Testis (tissue), 5 donors: ENCODE data around the gene TYW1B. TPM values are rescaled to one million over a fixed set of nuclear protein-coding genes. Genes with fewer than 3 reads are reported as not detected.
"Not testable (repeated sequence)": the region's sequence is repeated elsewhere in the genome, so short reads cannot be mapped to it uniquely, and the experiment has no call there.

Source experiments
- DNase-seq: peaks from one replicate; pipeline ENCODE4 v3.0.0-alpha.2; 2019
- H3K27ac ChIP-seq, 2 donors: fragments of 200-600 bp; sonication (generic); one replicate each; pipeline ENCODE4 v1.5.1; 2019
- H3K27me3 ChIP-seq: fragments of 200-600 bp; sonication (generic); one replicate; pipeline ENCODE4 v1.5.1; 2019
- H3K36me3 ChIP-seq: fragments of 200-600 bp; sonication (generic); one replicate; pipeline ENCODE4 v1.5.1; 2017; ENCODE audit warnings: low read depth; ENCODE audit errors: missing control alignments
- H3K4me1 ChIP-seq: fragments of 200-600 bp; sonication (generic); one replicate; pipeline ENCODE4 v1.5.1; 2019
- H3K4me3 ChIP-seq, 2 donors: fragments of 200-600 bp; sonication (generic); one replicate each; pipeline ENCODE4 v1.5.1; 2017 to 2019
- H3K9me3 ChIP-seq: fragments of 200-600 bp; sonication (generic); one replicate; pipeline ENCODE4 v1.5.1; 2017
- WGBS, 2 donors: methylation state at CpG; one replicate each; pipeline ENCODE4 v1.1.5; 2018; 5-methylcytosine and 5-hydroxymethylcytosine counted together
- intact Hi-C: fragments of 100-400 bp; cut with DNase I; formaldehyde crosslinking; loops from one replicate; pipeline ENCODE4 v1.15.1; 2023; ENCODE audit warnings: low total_unique reads
- long read RNA-seq, 2 donors: transcript quantifications; one replicate each; lab custom pipeline, GENCODE V29; 2026
- polyA plus RNA-seq: library from polyadenylated mRNA; stranded (reverse); fragments of 350-450 nt; fragmentation: Illumina TruSeq; extraction: RNeasy Lipid Tissue Mini Kit (QIAGEN cat#74804); gene quantifications from one replicate; pipeline ENCODE4 v1.2.3, GENCODE V29; 2014; ENCODE audit warnings: low read depth, low replicate concordance; ENCODE audit not compliant: insufficient read depth
- total RNA-seq, 2 donors: library from RNA; depleted of rRNA; stranded (reverse); fragments of >200 nt; gene quantifications; one replicate each; pipeline ENCODE4 v1.2.3, GENCODE V29; 2016
- TF ChIP-seq, protein P1 (sequence below), 3 experiments: fragments of 450-650 bp in 2 of 3; fragments of 200-600 bp in 1 of 3; sonication (generic) in 1 of 3; IDR thresholded peaks; one replicate each; pipeline ENCODE4 v1.5.1; 2016 to 2019; ENCODE audit warnings: antibody characterized with exemption in 3 of 3, mild to moderate bottlenecking in 2 of 3, moderate library complexity in 1 of 3

Gene TYW1B
- 10 to 100 TPM in 1 of 2 donors, 1 to 10 TPM in 1; 8.9 to 11.3 TPM for total RNA-seq
- polyA plus RNA-seq = 10.5 TPM
- long read RNA-seq, donor 1 = 0 reads
- long read RNA-seq, donor 2 = 0 reads

DNA sequence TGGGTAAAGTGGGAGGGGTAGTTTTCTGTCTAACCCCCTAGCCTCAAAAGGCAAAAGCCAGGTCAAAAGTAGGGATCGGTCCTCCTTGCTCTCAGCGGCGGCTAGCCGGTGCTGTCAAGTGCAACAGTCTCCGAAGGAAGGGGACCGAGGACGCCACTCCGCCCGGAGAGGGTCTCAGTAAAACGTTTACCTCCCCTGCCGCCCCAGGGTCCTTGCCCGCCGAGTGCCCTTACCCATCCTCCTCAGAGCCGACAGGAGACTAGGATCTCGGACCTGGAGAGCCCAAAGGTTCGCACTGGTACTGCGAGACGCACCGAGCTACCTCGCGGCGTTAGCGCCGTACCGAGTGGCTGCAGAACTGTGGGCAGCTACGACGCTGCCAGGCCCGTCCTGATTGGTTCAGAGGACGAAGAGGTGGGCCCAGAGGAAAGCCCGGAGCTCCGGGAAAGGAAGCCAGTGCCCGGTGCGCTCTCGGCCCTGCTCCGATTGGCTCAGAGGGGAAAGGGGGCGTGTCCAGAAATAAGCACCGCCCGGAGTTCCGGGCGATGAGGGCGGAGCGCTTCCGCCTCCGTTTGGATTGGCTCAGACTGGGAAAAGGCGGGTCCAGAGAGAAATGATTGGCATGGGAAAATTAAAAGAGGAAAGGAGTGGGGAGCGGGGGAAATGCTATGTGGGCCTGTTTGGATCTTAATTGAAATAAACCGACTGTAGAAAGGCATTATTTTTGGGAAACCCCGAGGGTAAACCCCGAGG is at the start of gene TYW1B:
Gene TYW1B, minus strand, starts transcription at position 362 of the 753 bp plus-strand sequence. Its CDS starts 125 bp downstream, at position 237.
- TF ChIP-seq, protein P1, sequence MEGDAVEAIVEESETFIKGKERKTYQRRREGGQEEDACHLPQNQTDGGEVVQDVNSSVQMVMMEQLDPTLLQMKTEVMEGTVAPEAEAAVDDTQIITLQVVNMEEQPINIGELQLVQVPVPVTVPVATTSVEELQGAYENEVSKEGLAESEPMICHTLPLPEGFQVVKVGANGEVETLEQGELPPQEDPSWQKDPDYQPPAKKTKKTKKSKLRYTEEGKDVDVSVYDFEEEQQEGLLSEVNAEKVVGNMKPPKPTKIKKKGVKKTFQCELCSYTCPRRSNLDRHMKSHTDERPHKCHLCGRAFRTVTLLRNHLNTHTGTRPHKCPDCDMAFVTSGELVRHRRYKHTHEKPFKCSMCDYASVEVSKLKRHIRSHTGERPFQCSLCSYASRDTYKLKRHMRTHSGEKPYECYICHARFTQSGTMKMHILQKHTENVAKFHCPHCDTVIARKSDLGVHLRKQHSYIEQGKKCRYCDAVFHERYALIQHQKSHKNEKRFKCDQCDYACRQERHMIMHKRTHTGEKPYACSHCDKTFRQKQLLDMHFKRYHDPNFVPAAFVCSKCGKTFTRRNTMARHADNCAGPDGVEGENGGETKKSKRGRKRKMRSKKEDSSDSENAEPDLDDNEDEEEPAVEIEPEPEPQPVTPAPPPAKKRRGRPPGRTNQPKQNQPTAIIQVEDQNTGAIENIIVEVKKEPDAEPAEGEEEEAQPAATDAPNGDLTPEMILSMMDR (IDR thresholded peaks at IDR 0.05) = peak in 1 of 3 experiments; percentile 27
- intact Hi-C loops, H3K27me3 ChIP-seq, H3K36me3 ChIP-seq, H3K9me3 ChIP-seq: not testable (repeated sequence)
- WGBS, 2 donors = 0% methylated on average over 27 to 49 of the region's 49 CpGs
- peaks cover 11% of the 10 kb centered on the region for H3K4me1 ChIP-seq
- peak within 1 kb of the TSS; percentile 82 to 85 for H3K27ac ChIP-seq
- H3K4me3 ChIP-seq = peak within 1 kb of the TSS; percentile 68 to 92
- DNase-seq = peak; percentile 99

DNA sequence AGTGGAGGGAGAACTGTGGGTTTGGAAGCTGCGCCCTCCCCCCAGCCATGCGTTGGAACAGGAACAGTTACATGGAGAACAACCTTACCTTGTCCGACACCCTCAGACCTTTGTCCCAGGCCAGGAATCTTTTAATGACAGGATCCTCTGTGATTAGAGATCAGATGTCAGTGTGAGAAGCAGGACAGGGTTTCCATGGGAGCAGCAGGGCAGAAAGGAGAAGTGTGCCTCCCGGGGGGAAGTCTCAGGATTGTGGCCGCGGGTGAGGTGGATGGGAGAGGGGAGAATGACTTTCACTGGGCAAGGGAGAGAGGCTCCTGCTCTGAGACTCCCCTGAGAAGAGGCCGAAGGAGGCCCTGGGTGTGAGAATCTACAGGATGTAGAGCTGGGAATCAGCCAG is 39.6 kb upstream of the TYW1B start:
- H3K4me1 ChIP-seq, DNase-seq, intact Hi-C loops, H3K36me3 ChIP-seq, H3K27me3 ChIP-seq, H3K27ac ChIP-seq, H3K4me3 ChIP-seq, H3K9me3 ChIP-seq: not testable (repeated sequence)
- 61 to 70% methylated on average over 4 to 6 of the region's 7 CpGs for WGBS, 2 donors

DNA sequence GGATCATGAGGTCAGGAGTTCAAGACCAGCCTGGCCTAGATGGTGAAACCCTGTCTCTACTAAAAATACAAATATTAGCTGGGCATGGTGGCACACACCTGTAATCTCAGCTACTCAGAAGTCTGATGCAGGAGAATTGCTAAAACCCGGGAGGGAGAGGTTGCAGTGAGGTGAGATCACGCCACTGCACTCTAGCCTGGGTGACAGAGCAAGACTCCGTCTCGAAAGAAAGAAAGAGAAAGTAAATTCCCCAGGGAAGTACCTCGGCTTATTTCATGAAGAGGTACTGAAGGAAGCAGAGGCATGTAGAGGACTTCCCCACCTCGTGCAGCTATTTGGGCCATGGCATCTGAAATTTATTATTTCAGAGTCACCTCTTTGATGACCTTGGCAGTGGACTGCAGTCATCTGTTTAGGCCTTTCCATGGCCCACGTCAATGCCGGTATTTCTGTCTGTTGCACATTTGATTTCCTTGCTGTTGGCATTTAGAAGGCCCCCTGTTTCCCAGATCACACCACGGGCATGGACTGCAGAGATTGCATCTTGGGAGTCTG is 30.9 kb upstream of the TYW1B start:
- H3K27ac ChIP-seq, H3K36me3 ChIP-seq, H3K27me3 ChIP-seq, H3K9me3 ChIP-seq, H3K4me3 ChIP-seq, DNase-seq, H3K4me1 ChIP-seq, intact Hi-C loops: not testable (repeated sequence)
- WGBS, 2 donors = 77 to 84% methylated on average over 8 to 9 of the region's 9 CpGs

GRCh38 chr7:72857925-72858324 is 29.9 kb upstream of the TYW1B start:
- 44 to 48% methylated on average over 1 of the region's 1 CpG for WGBS, 2 donors
- DNase-seq, intact Hi-C loops, H3K4me3 ChIP-seq, H3K27ac ChIP-seq, H3K4me1 ChIP-seq, H3K27me3 ChIP-seq, H3K36me3 ChIP-seq, H3K9me3 ChIP-seq: not testable (repeated sequence)

DNA sequence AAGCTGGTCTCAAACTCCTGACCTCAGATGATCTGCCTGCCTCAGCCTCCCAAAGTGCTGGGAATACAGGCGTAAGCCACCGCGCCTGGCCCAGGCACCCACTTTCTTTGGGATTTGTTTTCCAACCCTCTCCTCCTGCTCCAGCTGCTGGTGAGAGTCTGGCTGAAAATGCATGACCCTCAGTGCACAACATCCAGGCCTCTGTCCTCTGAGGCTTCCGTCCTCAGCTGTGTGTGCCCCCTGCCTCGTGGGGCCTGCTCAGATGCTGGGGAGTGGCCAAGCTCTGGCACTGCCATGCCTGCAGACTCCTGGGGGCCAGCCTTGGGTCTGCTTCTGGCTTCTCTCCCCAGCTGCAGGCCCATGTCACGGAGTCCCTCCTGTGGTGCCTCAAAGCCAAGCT is 27.3 kb upstream of the TYW1B start:
- H3K27ac ChIP-seq, intact Hi-C loops, H3K36me3 ChIP-seq, H3K4me1 ChIP-seq, H3K27me3 ChIP-seq, DNase-seq, H3K4me3 ChIP-seq, H3K9me3 ChIP-seq: not testable (repeated sequence)
- 86 to 100% methylated on average over 3 to 5 of the region's 6 CpGs for WGBS, 2 donors

DNA sequence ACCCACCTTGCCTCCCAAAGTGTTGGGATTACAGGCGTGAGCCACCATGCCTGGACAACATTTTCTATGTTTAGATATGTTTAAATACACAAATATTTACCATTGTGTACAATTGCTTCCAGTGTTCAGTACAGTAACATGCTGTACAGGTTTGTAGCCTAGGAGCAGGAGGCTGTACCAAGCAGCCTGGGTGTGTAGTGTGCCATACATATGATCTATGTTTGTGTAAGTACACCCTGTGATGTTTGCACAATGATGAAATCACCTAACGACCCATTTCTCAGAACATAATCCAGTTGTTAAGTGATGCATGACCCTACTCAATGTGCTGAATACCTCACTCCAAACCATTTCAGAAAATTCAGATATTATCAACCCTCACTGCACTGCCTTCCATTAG is 24.9 kb upstream of the TYW1B start:
- intact Hi-C loops, H3K27ac ChIP-seq, H3K4me1 ChIP-seq, H3K9me3 ChIP-seq, H3K27me3 ChIP-seq, H3K4me3 ChIP-seq, DNase-seq, H3K36me3 ChIP-seq: not testable (repeated sequence)
- WGBS, 2 donors = 75 to 93% methylated on average over 1 of the region's 2 CpGs

DNA sequence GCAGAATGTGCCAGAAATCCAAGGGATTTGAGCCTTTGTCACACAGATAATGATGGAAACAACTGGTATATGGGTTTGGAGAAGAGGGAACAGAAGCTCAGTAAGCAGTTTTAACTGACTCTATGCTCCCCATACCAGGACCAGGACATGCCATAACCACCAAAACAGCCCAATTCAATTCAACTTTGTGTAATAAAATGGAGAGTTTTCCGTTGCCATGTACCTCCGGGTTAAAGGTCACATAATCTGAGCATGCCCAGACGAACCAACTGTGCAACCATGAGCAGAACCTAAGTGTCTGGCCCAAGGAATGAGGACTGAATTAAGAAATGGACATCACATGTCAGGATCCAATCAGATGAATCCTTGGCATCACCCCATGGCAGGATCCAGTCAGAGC is 22.7 kb upstream of the TYW1B start:
- intact Hi-C loops, H3K4me1 ChIP-seq: not testable (repeated sequence)
- 81 to 89% methylated on average over 3 of the region's 3 CpGs for WGBS, 2 donors

GRCh38 chr7:72844146-72844545 is 16.1 kb upstream of the TYW1B start:
- H3K4me3 ChIP-seq, H3K27ac ChIP-seq, H3K36me3 ChIP-seq, H3K4me1 ChIP-seq, DNase-seq, H3K9me3 ChIP-seq, intact Hi-C loops, H3K27me3 ChIP-seq: not testable (repeated sequence)
- 95 to 96% methylated on average over 13 to 15 of the region's 15 CpGs for WGBS, 2 donors

More for the DNA sequence above, 22.7 kb upstream of the TYW1B start:
- not testable (repeated sequence) for H3K27ac ChIP-seq, DNase-seq, H3K27me3 ChIP-seq, H3K4me3 ChIP-seq, H3K9me3 ChIP-seq, H3K36me3 ChIP-seq

DNA sequence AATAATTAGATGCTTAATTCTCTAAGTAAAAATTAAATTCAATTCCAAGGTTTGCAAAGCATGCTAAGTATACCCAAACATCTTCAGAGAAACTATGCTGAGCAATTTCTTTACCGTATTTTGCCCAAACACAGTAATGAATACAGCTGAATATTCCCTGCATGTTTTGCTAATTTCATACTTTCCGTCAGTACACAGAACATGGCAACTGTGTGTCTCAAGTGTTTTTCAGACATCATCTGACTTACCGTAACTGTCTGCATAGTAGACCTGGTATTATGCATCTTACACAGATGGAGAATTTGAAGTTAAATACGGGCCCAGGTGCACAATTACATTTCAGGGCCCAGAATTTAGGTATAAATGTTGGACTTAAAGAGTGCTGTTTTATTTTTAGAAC is 15.2 kb upstream of the TYW1B start:
- H3K27me3 ChIP-seq, DNase-seq, H3K9me3 ChIP-seq, H3K27ac ChIP-seq, H3K4me1 ChIP-seq, H3K36me3 ChIP-seq, intact Hi-C loops, H3K4me3 ChIP-seq: not testable (repeated sequence)
- 92 to 95% methylated on average over 3 to 4 of the region's 4 CpGs for WGBS, 2 donors

- H3K9me3 ChIP-seq, intact Hi-C loops, H3K27me3 ChIP-seq, H3K4me3 ChIP-seq, H3K36me3 ChIP-seq, H3K4me1 ChIP-seq, DNase-seq, H3K27ac ChIP-seq: not testable (repeated sequence)
- WGBS, 2 donors = 88 to 90% methylated on average over 6 of the region's 6 CpGs
Measured at GRCh38 chr7:72840966-72841511, 13.0 kb upstream of the TYW1B start.

- H3K4me1 ChIP-seq, DNase-seq, H3K9me3 ChIP-seq, H3K27me3 ChIP-seq, intact Hi-C loops, H3K27ac ChIP-seq, H3K4me3 ChIP-seq, H3K36me3 ChIP-seq: not testable (repeated sequence)
- 93 to 96% methylated on average over 6 of the region's 6 CpGs for WGBS, 2 donors
Measured at GRCh38 chr7:72838315-72838714, 10.3 kb upstream of the TYW1B start.
